ENCODE data around the gene EXOC2.

DNA sequence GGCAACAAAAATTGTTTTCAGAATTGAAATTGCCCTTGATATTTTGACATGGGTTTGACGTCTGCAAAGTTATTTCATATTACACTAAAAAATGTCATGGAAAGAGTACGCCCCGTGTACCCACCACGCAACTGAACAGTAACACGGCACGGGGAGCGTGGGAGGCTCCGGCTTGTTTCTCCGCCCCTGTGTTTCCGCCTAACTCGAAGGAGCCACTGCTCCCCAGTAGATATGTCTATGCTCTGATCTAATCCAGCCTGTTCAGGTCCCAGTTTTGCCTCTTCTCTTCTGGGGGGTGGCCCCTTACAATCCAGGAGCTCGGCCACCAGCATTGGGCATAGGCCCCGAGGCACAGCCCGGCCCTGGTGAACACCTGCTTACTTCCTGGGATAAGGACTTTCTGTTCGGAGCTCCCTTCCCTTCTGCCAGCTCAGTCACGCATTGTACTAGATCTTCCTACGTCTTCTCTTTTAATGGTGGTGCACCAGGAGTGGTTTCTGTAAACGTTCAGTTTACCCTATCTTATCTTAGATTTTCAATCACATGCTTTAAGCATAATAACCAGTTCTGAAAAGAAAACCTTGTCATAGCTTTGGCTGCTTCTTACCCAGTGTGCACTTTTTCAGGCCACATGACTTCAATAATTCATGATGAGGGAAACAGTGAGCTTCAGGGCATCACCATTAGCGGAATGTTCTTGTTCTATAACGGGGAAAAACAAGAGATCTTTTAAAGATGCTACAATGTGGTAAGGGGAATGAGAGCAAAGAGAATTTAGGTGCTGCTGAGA is 43.9 kb upstream of the EXOC2 start:
- TF ChIP-seq, protein P1, sequence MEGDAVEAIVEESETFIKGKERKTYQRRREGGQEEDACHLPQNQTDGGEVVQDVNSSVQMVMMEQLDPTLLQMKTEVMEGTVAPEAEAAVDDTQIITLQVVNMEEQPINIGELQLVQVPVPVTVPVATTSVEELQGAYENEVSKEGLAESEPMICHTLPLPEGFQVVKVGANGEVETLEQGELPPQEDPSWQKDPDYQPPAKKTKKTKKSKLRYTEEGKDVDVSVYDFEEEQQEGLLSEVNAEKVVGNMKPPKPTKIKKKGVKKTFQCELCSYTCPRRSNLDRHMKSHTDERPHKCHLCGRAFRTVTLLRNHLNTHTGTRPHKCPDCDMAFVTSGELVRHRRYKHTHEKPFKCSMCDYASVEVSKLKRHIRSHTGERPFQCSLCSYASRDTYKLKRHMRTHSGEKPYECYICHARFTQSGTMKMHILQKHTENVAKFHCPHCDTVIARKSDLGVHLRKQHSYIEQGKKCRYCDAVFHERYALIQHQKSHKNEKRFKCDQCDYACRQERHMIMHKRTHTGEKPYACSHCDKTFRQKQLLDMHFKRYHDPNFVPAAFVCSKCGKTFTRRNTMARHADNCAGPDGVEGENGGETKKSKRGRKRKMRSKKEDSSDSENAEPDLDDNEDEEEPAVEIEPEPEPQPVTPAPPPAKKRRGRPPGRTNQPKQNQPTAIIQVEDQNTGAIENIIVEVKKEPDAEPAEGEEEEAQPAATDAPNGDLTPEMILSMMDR (IDR thresholded peaks at IDR 0.05; ENCODE audit: borderline replicate concordance, extremely low read depth, low read length, poor library complexity, severe bottlenecking): no peak
- no peak for TF ChIP-seq EZH2 (IDR thresholded peaks at IDR 0.05; ENCODE audit: borderline replicate concordance, low read depth, low read length, severe bottlenecking)
